T-helper 1 cell treated with Interleukin-12 subunit alpha and Interleukin-12 subunit beta and Interleukin-4 antibody, amounts not matched to agents 30 μg/mL and 1 μg/mL, for 36 hours (primary cell): Measurements from ENCODE around the gene CNBD2.
"Not testable (repeated sequence)": the region's sequence is repeated elsewhere in the genome, so short reads cannot be mapped to it uniquely, and the experiment has no call there.

Experiments
- H3K27ac Mint-ChIP-seq: one replicate; pipeline ENCODE4 v1.8.0; 2021; ENCODE audit warnings: mild to moderate bottlenecking, mixed read lengths
- H3K27me3 Mint-ChIP-seq: one replicate; pipeline ENCODE4 v1.8.0; 2021; ENCODE audit warnings: low read depth, mixed read lengths
- H3K36me3 Mint-ChIP-seq: one replicate; pipeline ENCODE4 v1.8.0; 2021; ENCODE audit warnings: low read depth, mixed read lengths
- H3K4me1 Mint-ChIP-seq: one replicate; pipeline ENCODE4 v1.8.0; 2021; ENCODE audit warnings: low read depth, mixed read lengths
- H3K4me3 Mint-ChIP-seq: one replicate; pipeline ENCODE4 v1.8.0; 2021; ENCODE audit warnings: mild to moderate bottlenecking, moderate library complexity, mixed read lengths
- H3K9me3 Mint-ChIP-seq: one replicate; pipeline ENCODE4 v1.8.0; 2021; ENCODE audit warnings: mixed read lengths

Gene CNBD2

GRCh38 chr20:35954907-35955251 is 13.5 kb upstream of the CNBD2 start:
- Mint-ChIP-seq H3K9me3 (peaks cover 10% of the 10 kb centered on the region), H3K4me3 (peak overlapping the region; percentile 99), H3K27me3 (no peaks in the 10 kb centered on the region), H3K36me3 (peaks cover 9% of the 10 kb centered on the region), H3K27ac (peak overlapping the region; percentile 100), H3K4me1 (peaks cover 20% of the 10 kb centered on the region)

DNA sequence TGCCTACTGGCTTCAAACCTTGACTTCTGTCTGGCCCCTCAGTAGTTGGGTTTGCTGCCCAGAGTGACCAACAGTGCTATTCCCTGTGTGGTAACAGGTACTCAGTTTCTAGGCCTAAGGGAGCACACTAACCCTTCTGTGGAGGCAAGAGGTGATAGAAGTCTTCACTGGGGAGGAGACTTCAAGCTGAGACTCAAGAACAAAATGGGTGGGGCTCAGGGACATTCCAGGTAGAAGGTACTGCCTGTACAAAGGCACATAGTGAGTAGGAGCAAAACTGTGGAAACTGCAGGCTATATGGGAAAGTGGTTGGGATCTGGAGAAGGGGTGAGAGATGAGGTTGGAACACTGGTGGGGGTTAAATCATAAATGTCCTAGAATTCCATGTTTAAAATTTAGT is 11.8 kb upstream of the CNBD2 start:
- peaks cover 10% of the 10 kb centered on the region for H3K9me3 Mint-ChIP-seq
- peaks cover 19% of the 10 kb centered on the region for H3K4me1 Mint-ChIP-seq
- H3K27ac Mint-ChIP-seq: peak overlapping the region; percentile 0
- H3K4me3 Mint-ChIP-seq: no peak overlapping the region
- peaks cover 9% of the 10 kb centered on the region for H3K36me3 Mint-ChIP-seq
- H3K27me3 Mint-ChIP-seq: peaks cover 11% of the 10 kb centered on the region

- H3K27ac Mint-ChIP-seq, H3K4me1 Mint-ChIP-seq, H3K36me3 Mint-ChIP-seq, H3K4me3 Mint-ChIP-seq: not testable (repeated sequence)
- Mint-ChIP-seq H3K27me3 (peaks cover 15% of the 10 kb centered on the region), H3K9me3 (peaks cover 10% of the 10 kb centered on the region)
These were observed 9.1 kb upstream of the CNBD2 start for GRCh38 chr20:35959291-35959690.

- H3K9me3 Mint-ChIP-seq: peaks cover 8% of the 10 kb centered on the region
- H3K27ac Mint-ChIP-seq: no peak overlapping the region
- H3K4me1 Mint-ChIP-seq: peaks cover 3% of the 10 kb centered on the region
- no peak overlapping the region for H3K4me3 Mint-ChIP-seq
- peaks cover 2% of the 10 kb centered on the region for H3K36me3 Mint-ChIP-seq
- H3K27me3 Mint-ChIP-seq: peaks cover 20% of the 10 kb centered on the region
These were observed 4.5 kb upstream of the CNBD2 start for GRCh38 chr20:35963878-35964277.

DNA sequence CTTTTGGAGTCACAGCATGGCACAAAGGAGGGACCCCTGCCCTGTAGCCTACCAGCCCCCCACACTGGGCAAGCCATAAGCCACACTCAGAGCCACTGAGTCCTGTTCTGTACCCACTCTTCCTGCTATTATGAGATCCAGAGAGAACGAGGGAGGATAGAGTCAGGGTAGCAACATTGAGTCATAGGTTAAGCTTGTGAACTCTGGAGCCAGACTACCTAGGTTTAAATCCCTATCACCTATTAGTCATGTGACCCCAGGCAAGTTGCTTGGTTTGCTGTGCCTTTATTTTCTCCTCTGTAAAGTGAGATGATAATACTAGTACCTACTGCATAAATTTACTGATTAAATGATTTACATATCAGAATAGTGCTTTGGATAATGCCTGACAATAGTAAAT is 540 bp downstream of the CNBD2 start:
- Mint-ChIP-seq H3K9me3 (no peaks in the 10 kb centered on the region), H3K4me3 (no peak overlapping the region), H3K4me1 (peaks cover 3% of the 10 kb centered on the region), H3K36me3 (no peaks in the 10 kb centered on the region), H3K27me3 (peaks cover 6% of the 10 kb centered on the region), H3K27ac (no peak overlapping the region)

GRCh38 chr20:35971981-35972380 is 3.6 kb downstream of the CNBD2 start:
- Mint-ChIP-seq H3K27ac (no peak overlapping the region), H3K36me3 (no peaks in the 10 kb centered on the region), H3K9me3 (no peaks in the 10 kb centered on the region), H3K27me3 (no peaks in the 10 kb centered on the region), H3K4me1 (no peaks in the 10 kb centered on the region), H3K4me3 (no peak overlapping the region)

GRCh38 chr20:35972462-35972861 is 4.1 kb downstream of the CNBD2 start:
- Mint-ChIP-seq H3K4me1 (no peaks in the 10 kb centered on the region), H3K9me3 (no peaks in the 10 kb centered on the region), H3K4me3 (no peak overlapping the region), H3K27ac (no peak overlapping the region), H3K27me3 (no peaks in the 10 kb centered on the region), H3K36me3 (no peaks in the 10 kb centered on the region)

- Mint-ChIP-seq H3K4me1 (no peaks in the 10 kb centered on the region), H3K36me3 (no peaks in the 10 kb centered on the region), H3K4me3 (no peak overlapping the region), H3K27me3 (no peaks in the 10 kb centered on the region), H3K9me3 (no peaks in the 10 kb centered on the region), H3K27ac (no peak overlapping the region)
These were observed 5.9 kb downstream of the CNBD2 start for GRCh38 chr20:35974256-35974655.

GRCh38 chr20:35975576-35976373 is 7.4 kb downstream of the CNBD2 start:
- Mint-ChIP-seq H3K36me3 (no peaks in the 10 kb centered on the region), H3K27me3 (peaks cover 3% of the 10 kb centered on the region), H3K4me1 (no peaks in the 10 kb centered on the region), H3K4me3 (no peak overlapping the region), H3K9me3 (no peaks in the 10 kb centered on the region), H3K27ac (no peak overlapping the region)

DNA sequence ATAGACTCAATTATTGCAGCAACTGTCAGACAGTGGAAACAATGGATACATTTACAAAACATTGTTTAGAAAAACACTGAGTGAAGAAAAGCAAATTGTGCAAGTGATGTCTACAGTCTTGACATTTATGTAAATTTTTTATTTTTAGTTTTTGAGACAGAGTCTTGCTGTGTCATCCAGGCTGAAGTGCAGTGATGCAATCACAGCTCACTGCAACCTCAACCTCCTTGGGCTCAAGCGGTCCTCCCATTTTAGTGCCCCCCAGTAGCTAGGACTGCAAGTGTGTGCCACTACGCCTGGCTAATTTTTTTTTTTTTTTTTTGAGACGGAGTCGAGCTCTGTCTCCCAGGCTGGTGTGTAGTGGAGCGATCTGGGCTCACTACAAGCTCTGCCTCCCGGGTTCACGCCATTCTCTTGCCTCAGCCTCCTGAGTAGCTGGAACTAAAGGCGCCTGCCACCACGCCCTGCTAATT is 9.7 kb downstream of the CNBD2 start:
- H3K9me3 Mint-ChIP-seq: no peaks in the 10 kb centered on the region
- H3K36me3 Mint-ChIP-seq: no peaks in the 10 kb centered on the region
- H3K27me3 Mint-ChIP-seq: peaks cover 7% of the 10 kb centered on the region
- H3K27ac Mint-ChIP-seq: no peak overlapping the region
- no peak overlapping the region for H3K4me3 Mint-ChIP-seq
- peaks cover 3% of the 10 kb centered on the region for H3K4me1 Mint-ChIP-seq

DNA sequence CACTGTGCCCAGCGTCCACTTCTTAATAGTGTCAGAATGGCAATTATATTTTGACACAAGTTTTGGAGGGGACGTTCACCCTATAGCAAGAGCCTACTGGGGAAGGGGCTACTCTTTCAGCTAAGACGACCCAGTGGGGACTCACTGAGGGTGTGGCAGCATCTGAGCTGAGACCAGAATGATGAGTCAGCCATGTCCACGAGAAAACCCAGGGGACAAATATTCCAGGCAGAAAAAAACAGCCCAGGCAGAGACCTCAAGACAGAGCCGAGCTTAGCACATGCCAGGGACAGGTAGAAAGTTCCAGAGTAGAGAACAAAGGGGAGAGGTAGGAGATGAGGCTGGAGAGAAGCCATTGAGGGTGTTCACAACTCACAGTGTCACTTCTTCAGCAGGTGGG is 11.2 kb downstream of the CNBD2 start:
- H3K4me3 Mint-ChIP-seq: no peak overlapping the region
- no peak overlapping the region for H3K27ac Mint-ChIP-seq
- H3K27me3 Mint-ChIP-seq: peaks cover 7% of the 10 kb centered on the region

GRCh38 chr20:35981969-35982368 is 13.6 kb downstream of the CNBD2 start:
- Mint-ChIP-seq H3K4me1 (peaks cover 3% of the 10 kb centered on the region), H3K4me3 (no peak overlapping the region), H3K27me3 (peaks cover 15% of the 10 kb centered on the region), H3K27ac (no peak overlapping the region), H3K9me3 (no peaks in the 10 kb centered on the region), H3K36me3 (no peaks in the 10 kb centered on the region)

More for the DNA sequence above, 11.2 kb downstream of the CNBD2 start:
- H3K4me1 Mint-ChIP-seq: peaks cover 3% of the 10 kb centered on the region
- no peaks in the 10 kb centered on the region for H3K9me3 Mint-ChIP-seq
- no peaks in the 10 kb centered on the region for H3K36me3 Mint-ChIP-seq

DNA sequence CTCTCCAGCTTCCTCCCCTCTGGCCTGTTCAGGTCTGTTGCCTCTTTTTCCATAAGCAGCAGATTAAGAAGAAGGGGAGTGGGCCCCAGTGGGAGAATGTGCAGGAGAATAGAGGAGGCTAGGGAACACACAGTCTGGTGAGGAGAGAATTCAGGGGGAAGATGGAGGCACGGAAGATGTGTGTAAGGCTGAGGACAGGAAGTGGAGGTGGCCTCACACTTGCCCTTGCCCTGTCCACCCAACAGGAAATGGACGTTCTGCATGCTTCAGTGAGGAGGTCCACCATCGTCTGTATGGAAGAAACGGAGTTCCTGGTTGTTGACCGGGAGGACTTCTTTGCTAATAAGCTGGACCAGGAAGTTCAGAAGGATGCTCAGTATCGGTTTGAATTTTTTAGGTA is 16.0 kb downstream of the CNBD2 start:
- H3K4me1 Mint-ChIP-seq: peaks cover 3% of the 10 kb centered on the region
- H3K9me3 Mint-ChIP-seq: no peaks in the 10 kb centered on the region
- peaks cover 26% of the 10 kb centered on the region for H3K27me3 Mint-ChIP-seq
- H3K36me3 Mint-ChIP-seq: no peaks in the 10 kb centered on the region
- no peak overlapping the region for H3K27ac Mint-ChIP-seq
- H3K4me3 Mint-ChIP-seq: no peak overlapping the region

GRCh38 chr20:35985806-35986205 is 17.4 kb downstream of the CNBD2 start:
- Mint-ChIP-seq H3K9me3 (no peaks in the 10 kb centered on the region), H3K4me3 (no peak overlapping the region), H3K36me3 (no peaks in the 10 kb centered on the region), H3K4me1 (peaks cover 3% of the 10 kb centered on the region), H3K27ac (no peak overlapping the region), H3K27me3 (peaks cover 32% of the 10 kb centered on the region)

DNA sequence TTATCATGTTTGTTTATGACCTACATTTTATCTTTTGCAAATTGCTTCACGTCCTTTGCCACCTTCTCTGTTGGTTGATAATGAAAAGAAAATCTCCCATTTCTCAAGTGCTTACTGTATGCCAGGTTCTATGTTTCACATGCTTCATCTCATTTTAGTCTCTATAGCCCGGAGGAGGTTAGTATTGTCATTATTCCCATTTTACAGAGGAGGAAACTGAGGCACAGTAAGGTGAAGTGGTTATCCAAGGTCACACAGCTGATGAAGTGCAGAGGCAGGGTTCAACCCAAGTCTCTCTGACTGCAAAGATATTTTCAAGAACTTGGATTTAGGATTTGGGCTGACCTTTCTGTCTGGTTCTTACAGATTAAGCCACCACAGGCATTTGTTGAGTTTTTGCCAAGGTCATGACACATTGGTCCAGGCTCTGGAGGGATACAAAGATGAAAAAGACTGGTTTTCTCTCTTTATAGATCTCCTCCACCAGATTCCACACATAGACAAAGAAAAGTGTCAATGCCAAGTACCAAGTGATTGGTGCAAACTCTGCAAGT is 20.6 kb downstream of the CNBD2 start:
- Mint-ChIP-seq H3K4me3 (no peak overlapping the region), H3K36me3 (no peaks in the 10 kb centered on the region), H3K4me1 (peaks cover 3% of the 10 kb centered on the region), H3K9me3 (no peaks in the 10 kb centered on the region), H3K27ac (no peak overlapping the region), H3K27me3 (peaks cover 36% of the 10 kb centered on the region)
